Hepatocyte (in vitro differentiated cells): Measurements from ENCODE around the gene GRM8. TPM values are rescaled to one million over a fixed set of nuclear protein-coding genes. Genes with fewer than 3 reads are reported as not detected.

Experiments used
- DNase-seq: peaks from one replicate; pipeline ENCODE4 v3.0.0-alpha.2; 2016; ENCODE audit warnings: low spot score
- H2AFZ ChIP-seq: fragments of 200-600 bp; sonication (generic); 2 replicates; pipeline ENCODE4 v1.6.0; 2016; ENCODE audit warnings: antibody characterized with exemption, mild to moderate bottlenecking
- H3K27ac ChIP-seq: fragments of 200-600 bp; sonication (generic); 2 replicates; pipeline ENCODE4 v1.5.1; 2016; ENCODE audit warnings: mild to moderate bottlenecking
- H3K27me3 ChIP-seq: fragments of 200-600 bp; sonication (generic); 2 replicates; pipeline ENCODE4 v1.6.1; 2016
- H3K36me3 ChIP-seq: fragments of 200-600 bp; sonication (generic); replicated peaks from 2 replicates; pipeline ENCODE4 v1.5.1; 2016; ENCODE audit warnings: low read depth; ENCODE audit not compliant: insufficient read depth
- H3K4me1 ChIP-seq: fragments of 200-600 bp; sonication (generic); 2 replicates; pipeline ENCODE4 v1.5.1; 2016; ENCODE audit warnings: mild to moderate bottlenecking, moderate library complexity; ENCODE audit not compliant: insufficient read depth
- H3K4me2 ChIP-seq: fragments of 200-600 bp; sonication (generic); 2 replicates; pipeline ENCODE4 v1.6.0; 2016
- H3K4me3 ChIP-seq: fragments of 200-600 bp; sonication (generic); 2 replicates; pipeline ENCODE4 v1.5.1; 2016; ENCODE audit warnings: mild to moderate bottlenecking
- H3K79me2 ChIP-seq: fragments of 200-600 bp; sonication (generic); 2 replicates; pipeline ENCODE4 v1.6.0; 2017; ENCODE audit warnings: mild to moderate bottlenecking
- H3K9me2 ChIP-seq: fragments of 200-600 bp; sonication (generic); replicated peaks from 2 replicates; pipeline ENCODE4 v1.6.0; 2017; ENCODE audit warnings: mild to moderate bottlenecking; ENCODE audit not compliant: insufficient read depth
- H3K9me3 ChIP-seq: fragments of 200-600 bp; sonication (generic); 2 replicates; pipeline ENCODE4 v1.5.1; 2016; ENCODE audit warnings: low read depth, mild to moderate bottlenecking
- H4K20me1 ChIP-seq: fragments of 200-600 bp; sonication (generic); 2 replicates; pipeline ENCODE4 v1.6.0; 2016; ENCODE audit warnings: mild to moderate bottlenecking; ENCODE audit not compliant: insufficient read depth, poor library complexity, severe bottlenecking
- EZH2 ChIP-seq: fragments of 200-600 bp; sonication (generic); IDR thresholded peaks from 2 replicates; pipeline ENCODE4 v1.6.1; 2016; ENCODE audit warnings: antibody characterized with exemption, mild to moderate bottlenecking, borderline replicate concordance
- EZH2phosphoT487 ChIP-seq: fragments of 200-600 bp; sonication (generic); IDR thresholded peaks from one replicate; pipeline ENCODE4 v1.6.1; 2018; ENCODE audit warnings: antibody characterized with exemption, mild to moderate bottlenecking, low read depth, moderate library complexity; ENCODE audit not compliant: unreplicated experiment, severe bottlenecking
- WGBS: methylation state at CpG from one replicate; pipeline ENCODE4 v1.1.6; 2016; ENCODE audit warnings: low lambda C conversion rate; ENCODE audit errors: missing lambda C conversion rate; 5-methylcytosine and 5-hydroxymethylcytosine counted together
- polyA plus RNA-seq: library from polyadenylated mRNA; unstranded; fragments of >200 nt; fragmentation: Nextera tagmentation; extraction: Ambion mirVana; gene quantifications from 2 replicates; pipeline ENCODE4 v1.2.1, GENCODE V29; 2016
- total RNA-seq: library from RNA; depleted of rRNA; stranded (reverse); fragments of >200 nt; gene quantifications from 2 replicates; pipeline ENCODE4 v1.2.3, GENCODE V29; 2014
- TF ChIP-seq, protein P1 (sequence below): fragments of 200-600 bp; sonication (generic); IDR thresholded peaks from 2 replicates; pipeline ENCODE4 v1.5.1; 2016; ENCODE audit warnings: antibody characterized with exemption, mild to moderate bottlenecking; ENCODE audit not compliant: poor library complexity

GRM8 gene
- total and polyA plus RNA-seq, 2 experiments from 2014 or later = 0.62 to 4.5 TPM

DNA sequence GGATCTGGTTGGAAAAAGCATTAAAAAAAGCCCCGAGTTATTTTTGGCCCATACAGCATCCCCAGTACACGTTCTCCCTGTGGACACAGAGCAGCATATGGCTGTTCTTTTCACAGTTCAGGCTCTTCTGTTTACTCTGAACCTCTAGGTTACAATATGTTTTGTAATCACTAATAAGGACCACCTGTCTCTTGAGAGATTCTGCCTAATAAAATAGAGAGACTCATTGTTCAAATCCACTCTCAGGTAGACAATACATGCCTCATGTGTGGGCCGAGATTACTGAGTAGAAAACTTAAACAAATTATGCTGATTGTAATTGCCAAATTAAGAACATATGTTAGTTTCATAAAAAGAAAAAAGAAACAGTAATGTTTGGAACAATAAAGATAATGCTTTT lies 647.7 kb downstream of the GRM8 start:
- Histone ChIP-seq H3K27me3 (no peaks in the 10 kb centered on the region), H2AFZ (no peak overlapping the region), H3K9me3 (no peaks in the 10 kb centered on the region), H3K9me2 (no peaks in the 10 kb centered on the region), H3K36me3 (no peaks in the 10 kb centered on the region), H3K4me2 (no peak overlapping the region), H3K79me2 (no peaks in the 10 kb centered on the region), H4K20me1 (no peaks in the 10 kb centered on the region), H3K4me1 (no peaks in the 10 kb centered on the region), H3K27ac (no peak overlapping the region), H3K4me3 (no peak overlapping the region)
- 45% methylated on average over 3 of the region's 3 CpGs for WGBS
- DNase-seq = no peak
- no peak for TF ChIP-seq EZH2phosphoT487
- TF ChIP-seq EZH2 = no peak

GRCh38 chr7:126589068-126589684 lies 663.6 kb downstream of the GRM8 start:
- no peak overlapping the region for H3K27ac ChIP-seq
- H2AFZ ChIP-seq = no peak overlapping the region
- DNase-seq = no peak
- 87% methylated on average over 6 of the region's 6 CpGs for WGBS
- TF ChIP-seq, protein P1, sequence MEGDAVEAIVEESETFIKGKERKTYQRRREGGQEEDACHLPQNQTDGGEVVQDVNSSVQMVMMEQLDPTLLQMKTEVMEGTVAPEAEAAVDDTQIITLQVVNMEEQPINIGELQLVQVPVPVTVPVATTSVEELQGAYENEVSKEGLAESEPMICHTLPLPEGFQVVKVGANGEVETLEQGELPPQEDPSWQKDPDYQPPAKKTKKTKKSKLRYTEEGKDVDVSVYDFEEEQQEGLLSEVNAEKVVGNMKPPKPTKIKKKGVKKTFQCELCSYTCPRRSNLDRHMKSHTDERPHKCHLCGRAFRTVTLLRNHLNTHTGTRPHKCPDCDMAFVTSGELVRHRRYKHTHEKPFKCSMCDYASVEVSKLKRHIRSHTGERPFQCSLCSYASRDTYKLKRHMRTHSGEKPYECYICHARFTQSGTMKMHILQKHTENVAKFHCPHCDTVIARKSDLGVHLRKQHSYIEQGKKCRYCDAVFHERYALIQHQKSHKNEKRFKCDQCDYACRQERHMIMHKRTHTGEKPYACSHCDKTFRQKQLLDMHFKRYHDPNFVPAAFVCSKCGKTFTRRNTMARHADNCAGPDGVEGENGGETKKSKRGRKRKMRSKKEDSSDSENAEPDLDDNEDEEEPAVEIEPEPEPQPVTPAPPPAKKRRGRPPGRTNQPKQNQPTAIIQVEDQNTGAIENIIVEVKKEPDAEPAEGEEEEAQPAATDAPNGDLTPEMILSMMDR = no peak
- TF ChIP-seq EZH2phosphoT487 = no peak
- no peak for TF ChIP-seq EZH2
- no peaks in the 10 kb centered on the region for H3K27me3 ChIP-seq
- H3K4me2 ChIP-seq = no peak overlapping the region
- H3K9me2 ChIP-seq = no peaks in the 10 kb centered on the region
- no peaks in the 10 kb centered on the region for H3K4me1 ChIP-seq
- H3K79me2 ChIP-seq = no peaks in the 10 kb centered on the region
- H4K20me1 ChIP-seq = no peaks in the 10 kb centered on the region
- no peak overlapping the region for H3K4me3 ChIP-seq
- H3K9me3 ChIP-seq = no peaks in the 10 kb centered on the region
- H3K36me3 ChIP-seq = no peaks in the 10 kb centered on the region

DNA sequence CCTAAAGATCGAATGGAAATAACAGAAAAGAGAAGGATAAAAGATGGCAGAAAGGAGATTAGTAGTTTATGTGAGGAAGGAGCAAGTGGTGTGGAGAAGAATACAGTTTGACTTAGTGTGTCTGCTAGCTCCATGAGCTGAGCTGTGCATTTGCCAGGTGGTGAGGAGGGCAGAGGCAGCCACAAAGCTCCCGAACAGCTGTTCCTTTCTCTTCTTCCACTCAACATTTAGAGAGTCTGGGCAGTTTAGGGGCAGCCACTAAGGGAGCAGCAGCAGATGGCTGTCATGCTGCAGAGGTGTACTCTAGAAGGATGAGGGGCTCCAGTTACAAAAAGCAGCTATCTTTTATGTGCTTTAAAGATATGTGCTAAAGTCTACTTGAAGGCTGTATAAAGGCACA lies 674.4 kb downstream of the GRM8 start:
- Histone ChIP-seq H3K27me3 (no peaks in the 10 kb centered on the region), H3K4me3 (no peak overlapping the region), H3K9me2 (no peaks in the 10 kb centered on the region), H3K4me2 (no peak overlapping the region), H2AFZ (no peak overlapping the region), H3K4me1 (no peaks in the 10 kb centered on the region), H3K79me2 (no peaks in the 10 kb centered on the region), H4K20me1 (no peaks in the 10 kb centered on the region), H3K36me3 (no peaks in the 10 kb centered on the region), H3K9me3 (no peaks in the 10 kb centered on the region), H3K27ac (no peak overlapping the region)
- no peak for DNase-seq
- WGBS = 76% methylated on average over 2 of the region's 2 CpGs
- TF ChIP-seq, protein P1 = no peak
- TF ChIP-seq EZH2phosphoT487 = no peak
- TF ChIP-seq EZH2 = no peak

DNA sequence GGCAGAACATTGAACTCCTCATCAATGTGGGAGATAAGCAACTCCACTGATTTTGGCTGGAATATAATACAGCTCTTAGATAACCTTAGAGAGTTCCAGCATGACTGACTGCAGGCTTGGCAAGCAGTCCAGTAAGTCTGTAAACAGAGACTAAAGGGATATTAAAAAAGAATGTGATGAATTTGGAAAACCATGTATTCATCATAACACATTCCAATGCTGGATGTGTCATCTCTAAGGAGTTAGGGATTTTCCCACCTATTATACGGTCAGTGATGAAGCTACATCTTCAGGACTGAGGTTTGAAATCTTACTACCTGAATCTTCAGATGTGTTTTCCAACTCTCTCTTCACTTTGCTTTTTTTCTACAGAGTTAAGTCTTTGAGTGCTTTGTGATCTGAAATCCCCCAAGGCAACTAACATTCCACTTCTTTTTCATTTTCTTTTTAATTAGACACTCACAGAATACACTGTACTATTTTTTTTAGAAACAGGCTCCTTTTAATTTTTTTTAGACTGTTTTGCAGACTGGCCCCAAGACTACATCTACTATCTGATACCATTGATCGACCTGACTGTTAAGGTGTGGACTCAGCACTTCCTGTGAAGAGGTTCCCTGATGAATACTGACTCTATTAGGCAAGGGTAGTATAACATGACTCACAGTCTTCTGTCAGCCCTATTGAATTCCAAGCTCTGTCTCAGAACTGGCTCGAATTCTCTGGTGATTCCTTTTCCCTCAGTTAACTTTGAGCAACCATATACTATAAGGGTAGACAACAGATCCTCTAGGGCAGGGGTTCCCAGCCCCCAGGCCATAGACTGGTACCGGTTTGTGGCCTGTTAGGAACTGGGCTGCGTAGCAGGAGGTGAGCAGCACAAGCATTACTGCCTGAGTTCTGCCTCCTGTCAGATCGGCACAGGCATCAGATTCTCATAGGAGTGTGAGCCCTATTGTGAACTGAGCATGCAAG lies 678.2 kb downstream of the GRM8 start:
- Histone ChIP-seq H3K4me3 (no peak overlapping the region), H3K9me2 (no peaks in the 10 kb centered on the region), H3K79me2 (no peaks in the 10 kb centered on the region), H2AFZ (no peak overlapping the region), H3K9me3 (no peaks in the 10 kb centered on the region), H3K27ac (no peak overlapping the region), H4K20me1 (no peaks in the 10 kb centered on the region), H3K4me2 (peak overlapping the region; percentile 26), H3K4me1 (no peaks in the 10 kb centered on the region), H3K36me3 (no peaks in the 10 kb centered on the region), H3K27me3 (no peaks in the 10 kb centered on the region)
- peak; percentile 21 for DNase-seq
- WGBS = 72% methylated on average over 6 of the region's 6 CpGs
- TF ChIP-seq, protein P1 = no peak
- TF ChIP-seq EZH2 = no peak
- TF ChIP-seq EZH2phosphoT487 = no peak
